ENCODE data around the gene PIP4P1. TPM values are rescaled to one million over a fixed set of nuclear protein-coding genes. Genes with fewer than 3 reads are reported as not detected.
A peak's percentile ranks its signal among the peaks of the same experiment; 100 is the strongest.

The PIP4P1 gene
- total and polyA plus RNA-seq, 2 of the 13 experiments (the other 11 are each of a cell fraction or from before 2014, with no cell fraction given): 33.4 to 47.0 TPM

DNA sequence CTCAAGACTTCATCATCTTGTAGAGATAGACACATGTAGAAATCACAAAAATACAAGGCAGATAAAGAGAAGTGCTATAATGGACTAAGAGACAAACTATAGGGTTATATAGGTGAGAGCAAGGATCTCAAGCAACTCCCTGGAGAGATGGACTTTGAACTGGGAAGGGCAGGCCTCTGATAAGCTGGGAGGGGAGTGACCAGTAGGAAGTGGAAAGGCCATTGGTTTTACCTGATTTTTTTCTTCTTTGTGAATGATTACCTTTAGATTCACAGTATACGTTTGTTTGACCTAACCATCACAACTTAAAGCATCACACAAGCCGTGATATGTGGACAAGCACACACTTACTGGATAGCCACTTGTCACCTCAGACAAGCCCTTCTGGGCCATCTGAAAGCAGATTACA, 42.7 kb downstream of the PIP4P1 start:
- peak overlapping the region; percentile 73 for H3K4me2 ChIP-seq (ENCODE audit: low read depth, low read length)
- peaks cover 50% of the 10 kb centered on the region for H3K4me1 ChIP-seq (ENCODE audit: insufficient read depth, low read length)
- ATAC-seq: peak; percentile 79
- H3K9ac ChIP-seq (ENCODE audit: insufficient read depth, low read depth, low read length): no peak overlapping the region
- ChIA-PET CTCF (ENCODE audit: low intra/inter-chr PET ratio, low total read pairs) (no interaction called here), POLR2A (interaction anchor here (0.9 to 3.5 kb wide), 14 partner anchors 10 to 262 kb away, joined by 3 to 59 read pairs (median 5); partner anchors contain the start of genes APEX1, OSGEP, PARP2 and PIP4P1)
- peak overlapping the region; percentile 0 for H3K27ac ChIP-seq (ENCODE audit: extremely low read length, insufficient read depth, low read length)
- FAIRE-seq: peak; percentile 34
- no TSS peak for BruUV-seq (replicated peaks)
- H4K20me1 ChIP-seq (ENCODE audit: insufficient read depth, low read length): no peaks in the 10 kb centered on the region
- H3K36me3 ChIP-seq (replicated peaks in 1 of 2; ENCODE audit: control insufficient read depth in 1 of 2, insufficient read depth in 2 of 2, low read length in 2 of 2): no peaks in the 10 kb centered on the region
- H3K4me3 ChIP-seq (replicated peaks in 1 of 3; ENCODE audit: insufficient read depth in 1 of 3, low read depth in 2 of 3, low read length in 3 of 3): peak overlapping the region in 2 of 3 experiments; percentile 2 to 29; a peak in 1 of 6 replicates
- DNase-seq (ENCODE audit: low spot score): peak; percentile 86
- no peaks in the 10 kb centered on the region; a peak in 1 of 5 replicates for H3K27me3 ChIP-seq (ENCODE audit: control insufficient read depth in 1 of 2, insufficient read depth in 2 of 2, low read length in 2 of 2)
- H2AFZ ChIP-seq (ENCODE audit: low read length): no peak overlapping the region
- no peaks in the 10 kb centered on the region for H3K9me3 ChIP-seq (ENCODE audit: low read length)
- in situ Hi-C loops (cut with HindIII; ENCODE audit: extremely low pct_ligation_motif_present, low pct_unique_long_range_greater_than_20kb): loop anchor here (5.0 kb wide), 1 partner anchor 39 kb away; the partner anchor contains the start of gene APEX1
- WGBS (ENCODE audit: low lambda C conversion rate): 0% methylated on average over 2 of the region's 2 CpGs
- intact Hi-C loops (cut with micrococcal nuclease; ENCODE audit: unreplicated experiment): loop anchor here (5.0 kb wide), 2 partner anchors 114 to 269 kb away; partner anchors contain the start of gene ANG
- H3K79me2 ChIP-seq (ENCODE audit: insufficient read depth, low read length): no peaks in the 10 kb centered on the region
- TF ChIP-seq CBX2 (IDR thresholded peaks at IDR 0.05; ENCODE audit: low read depth, low read length): no peak
- no peak for TF ChIP-seq CBX2 (CRISPR knock-in tag; IDR thresholded peaks at IDR 0.05; ENCODE audit: low read depth)
- TF ChIP-seq ASH2L (IDR thresholded peaks at IDR 0.05; ENCODE audit: insufficient read length, low read depth, low read length): peak; percentile 62
- no peak for TF ChIP-seq YY1 (IDR thresholded peaks at IDR 0.05; ENCODE audit: insufficient read depth, insufficient replicate concordance, low read depth, low read length)
- TF ChIP-seq, protein P1, sequence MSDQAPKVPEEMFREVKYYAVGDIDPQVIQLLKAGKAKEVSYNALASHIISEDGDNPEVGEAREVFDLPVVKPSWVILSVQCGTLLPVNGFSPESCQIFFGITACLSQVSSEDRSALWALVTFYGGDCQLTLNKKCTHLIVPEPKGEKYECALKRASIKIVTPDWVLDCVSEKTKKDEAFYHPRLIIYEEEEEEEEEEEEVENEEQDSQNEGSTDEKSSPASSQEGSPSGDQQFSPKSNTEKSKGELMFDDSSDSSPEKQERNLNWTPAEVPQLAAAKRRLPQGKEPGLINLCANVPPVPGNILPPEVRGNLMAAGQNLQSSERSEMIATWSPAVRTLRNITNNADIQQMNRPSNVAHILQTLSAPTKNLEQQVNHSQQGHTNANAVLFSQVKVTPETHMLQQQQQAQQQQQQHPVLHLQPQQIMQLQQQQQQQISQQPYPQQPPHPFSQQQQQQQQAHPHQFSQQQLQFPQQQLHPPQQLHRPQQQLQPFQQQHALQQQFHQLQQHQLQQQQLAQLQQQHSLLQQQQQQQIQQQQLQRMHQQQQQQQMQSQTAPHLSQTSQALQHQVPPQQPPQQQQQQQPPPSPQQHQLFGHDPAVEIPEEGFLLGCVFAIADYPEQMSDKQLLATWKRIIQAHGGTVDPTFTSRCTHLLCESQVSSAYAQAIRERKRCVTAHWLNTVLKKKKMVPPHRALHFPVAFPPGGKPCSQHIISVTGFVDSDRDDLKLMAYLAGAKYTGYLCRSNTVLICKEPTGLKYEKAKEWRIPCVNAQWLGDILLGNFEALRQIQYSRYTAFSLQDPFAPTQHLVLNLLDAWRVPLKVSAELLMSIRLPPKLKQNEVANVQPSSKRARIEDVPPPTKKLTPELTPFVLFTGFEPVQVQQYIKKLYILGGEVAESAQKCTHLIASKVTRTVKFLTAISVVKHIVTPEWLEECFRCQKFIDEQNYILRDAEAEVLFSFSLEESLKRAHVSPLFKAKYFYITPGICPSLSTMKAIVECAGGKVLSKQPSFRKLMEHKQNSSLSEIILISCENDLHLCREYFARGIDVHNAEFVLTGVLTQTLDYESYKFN (CRISPR knock-in tag; conservative IDR thresholded peaks at IDR 0.05): peak; percentile 79
- TF ChIP-seq, protein P2, sequence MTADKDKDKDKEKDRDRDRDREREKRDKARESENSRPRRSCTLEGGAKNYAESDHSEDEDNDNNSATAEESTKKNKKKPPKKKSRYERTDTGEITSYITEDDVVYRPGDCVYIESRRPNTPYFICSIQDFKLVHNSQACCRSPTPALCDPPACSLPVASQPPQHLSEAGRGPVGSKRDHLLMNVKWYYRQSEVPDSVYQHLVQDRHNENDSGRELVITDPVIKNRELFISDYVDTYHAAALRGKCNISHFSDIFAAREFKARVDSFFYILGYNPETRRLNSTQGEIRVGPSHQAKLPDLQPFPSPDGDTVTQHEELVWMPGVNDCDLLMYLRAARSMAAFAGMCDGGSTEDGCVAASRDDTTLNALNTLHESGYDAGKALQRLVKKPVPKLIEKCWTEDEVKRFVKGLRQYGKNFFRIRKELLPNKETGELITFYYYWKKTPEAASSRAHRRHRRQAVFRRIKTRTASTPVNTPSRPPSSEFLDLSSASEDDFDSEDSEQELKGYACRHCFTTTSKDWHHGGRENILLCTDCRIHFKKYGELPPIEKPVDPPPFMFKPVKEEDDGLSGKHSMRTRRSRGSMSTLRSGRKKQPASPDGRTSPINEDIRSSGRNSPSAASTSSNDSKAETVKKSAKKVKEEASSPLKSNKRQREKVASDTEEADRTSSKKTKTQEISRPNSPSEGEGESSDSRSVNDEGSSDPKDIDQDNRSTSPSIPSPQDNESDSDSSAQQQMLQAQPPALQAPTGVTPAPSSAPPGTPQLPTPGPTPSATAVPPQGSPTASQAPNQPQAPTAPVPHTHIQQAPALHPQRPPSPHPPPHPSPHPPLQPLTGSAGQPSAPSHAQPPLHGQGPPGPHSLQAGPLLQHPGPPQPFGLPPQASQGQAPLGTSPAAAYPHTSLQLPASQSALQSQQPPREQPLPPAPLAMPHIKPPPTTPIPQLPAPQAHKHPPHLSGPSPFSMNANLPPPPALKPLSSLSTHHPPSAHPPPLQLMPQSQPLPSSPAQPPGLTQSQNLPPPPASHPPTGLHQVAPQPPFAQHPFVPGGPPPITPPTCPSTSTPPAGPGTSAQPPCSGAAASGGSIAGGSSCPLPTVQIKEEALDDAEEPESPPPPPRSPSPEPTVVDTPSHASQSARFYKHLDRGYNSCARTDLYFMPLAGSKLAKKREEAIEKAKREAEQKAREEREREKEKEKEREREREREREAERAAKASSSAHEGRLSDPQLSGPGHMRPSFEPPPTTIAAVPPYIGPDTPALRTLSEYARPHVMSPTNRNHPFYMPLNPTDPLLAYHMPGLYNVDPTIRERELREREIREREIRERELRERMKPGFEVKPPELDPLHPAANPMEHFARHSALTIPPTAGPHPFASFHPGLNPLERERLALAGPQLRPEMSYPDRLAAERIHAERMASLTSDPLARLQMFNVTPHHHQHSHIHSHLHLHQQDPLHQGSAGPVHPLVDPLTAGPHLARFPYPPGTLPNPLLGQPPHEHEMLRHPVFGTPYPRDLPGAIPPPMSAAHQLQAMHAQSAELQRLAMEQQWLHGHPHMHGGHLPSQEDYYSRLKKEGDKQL (CRISPR knock-in tag; IDR thresholded peaks at IDR 0.05; ENCODE audit: low read depth): peak; percentile 16; the same call in 1 of the 2 replicates
- no peak for TF ChIP-seq PHF8 (CRISPR knock-in tag; IDR thresholded peaks at IDR 0.05)
- TF ChIP-seq KLF16 (CRISPR knock-in tag; IDR thresholded peaks at IDR 0.05): no peak
- no peak for TF ChIP-seq NFYB (CRISPR knock-in tag; IDR thresholded peaks at IDR 0.05)
- no peak for TF ChIP-seq MTF1 (CRISPR knock-in tag; IDR thresholded peaks at IDR 0.05)
- TF ChIP-seq ARID3A (IDR thresholded peaks at IDR 0.05; ENCODE audit: low read depth, low read length): peak; percentile 23; the same call in 1 of the 2 replicates
- TF ChIP-seq, protein P3, sequence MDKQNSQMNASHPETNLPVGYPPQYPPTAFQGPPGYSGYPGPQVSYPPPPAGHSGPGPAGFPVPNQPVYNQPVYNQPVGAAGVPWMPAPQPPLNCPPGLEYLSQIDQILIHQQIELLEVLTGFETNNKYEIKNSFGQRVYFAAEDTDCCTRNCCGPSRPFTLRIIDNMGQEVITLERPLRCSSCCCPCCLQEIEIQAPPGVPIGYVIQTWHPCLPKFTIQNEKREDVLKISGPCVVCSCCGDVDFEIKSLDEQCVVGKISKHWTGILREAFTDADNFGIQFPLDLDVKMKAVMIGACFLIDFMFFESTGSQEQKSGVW (CRISPR knock-in tag; IDR thresholded peaks at IDR 0.05; ENCODE audit: borderline replicate concordance): no peak
